ENCODE results near the gene SLC7A10.

- TF ChIP-seq CTCF (IDR thresholded peaks at IDR 0.05; ENCODE audit: poor library complexity, severe bottlenecking) (no peak), TAF1 (IDR thresholded peaks at IDR 0.05; ENCODE audit: low read depth) (no peak), EZH2 (IDR thresholded peaks at IDR 0.05; ENCODE audit: borderline replicate concordance, insufficient read depth, low read length, poor library complexity, severe bottlenecking) (no peak)
Measured at GRCh38 chr19:33174186-33174585, 51.5 kb downstream of the SLC7A10 start.

All from neural cell (in vitro differentiated cells).